ENCODE measurements around the gene USP4. TPM values are rescaled to one million over a fixed set of nuclear protein-coding genes. Genes with fewer than 3 reads are reported as not detected.
"Not testable (repeated sequence)": the region's sequence is repeated elsewhere in the genome, so short reads cannot be mapped to it uniquely, and the experiment has no call there.

The USP4 gene
- total RNA-seq, 4 donors from 2014 or later, result 7.2 to 10.2 (median 9.1) TPM

- no peaks in the 10 kb centered on the region for H3K27me3 ChIP-seq
- intact Hi-C loops (cut with DNase I; ENCODE audit: low total_unique reads), result loop anchor here (2.0 kb wide), 1 partner anchor 51 kb away; the partner anchor contains the start of gene RHOA
- DNase-seq (no peak), ATAC-seq (no peak)
- peak overlapping the region in 3 of 4 donors; percentile 85 to 91 (median 85) for H3K27ac ChIP-seq
- peaks cover 14 to 16% of the 10 kb centered on the region in 2 donors for H3K4me1 ChIP-seq
- in situ Hi-C loops (cut with MboI; ENCODE audit: low sequenced_read_pairs in 4 of 4), result no loop called here
- TF ChIP-seq CTCF (IDR thresholded peaks at IDR 0.05 in 4 of 5, conservative IDR thresholded peaks at IDR 0.05 in 1 of 5) (no peak), POLR2A (IDR thresholded peaks at IDR 0.05) (no peak)
- H3K36me3 ChIP-seq, result peaks cover 0 to 64% of the 10 kb centered on the region in 2 donors
- H3K4me3 ChIP-seq, result no peak overlapping the region
- H3K9me3 ChIP-seq, result no peaks in the 10 kb centered on the region
Observed at GRCh38 chr3:49359623-49360022, 19.8 kb upstream of the USP4 start.

- intact Hi-C loops (cut with DNase I; ENCODE audit: low total_unique reads), result loop anchor here (1.0 to 2.0 kb wide), 3 partner anchors 19 to 193 kb away; partner anchors contain the start of genes CCDC71, RHOA and USP4
Observed at GRCh38 chr3:49358884-49359225, 19.0 kb upstream of the USP4 start.

GRCh38 chr3:49358217-49358883 is 18.5 kb upstream of the USP4 start, which contains the start of gene GPX1:
GPX1 (minus strand) TSS chr3:49358353; CDS start chr3:49358278, 75 bp downstream.
- H3K4me3 ChIP-seq, result peak within 1 kb of the TSS; percentile 73 to 77 (median 73)
- TF ChIP-seq CTCF (IDR thresholded peaks at IDR 0.05 in 4 of 5, conservative IDR thresholded peaks at IDR 0.05 in 1 of 5) (no peak), POLR2A (IDR thresholded peaks at IDR 0.05) (peak; percentile 84 to 93)
- intact Hi-C loops (cut with DNase I; ENCODE audit: low total_unique reads), result loop anchor here (1.0 to 2.0 kb wide), 3 partner anchors 18 to 192 kb away; partner anchors contain the start of genes CCDC71, RHOA and USP4
- no peaks in the 10 kb centered on the region for H3K9me3 ChIP-seq
- peaks cover 0 to 51% of the 10 kb centered on the region in 2 donors for H3K36me3 ChIP-seq
- no peaks in the 10 kb centered on the region for H3K27me3 ChIP-seq
- ATAC-seq (peak; percentile 84 to 89), DNase-seq (peak; percentile 85 to 93)
- in situ Hi-C loops (cut with MboI; ENCODE audit: low sequenced_read_pairs in 4 of 4), result no loop called here
- peaks cover 14 to 16% of the 10 kb centered on the region in 2 donors for H3K4me1 ChIP-seq
- H3K27ac ChIP-seq, result peak within 1 kb of the TSS; percentile 85 to 91 (median 86)

More at GRCh38 chr3:49358884-49359225, 19.0 kb upstream of the USP4 start:
- Histone ChIP-seq H3K36me3 (peaks cover 0 to 56% of the 10 kb centered on the region in 2 donors), H3K27me3 (no peaks in the 10 kb centered on the region), H3K9me3 (no peaks in the 10 kb centered on the region), H3K4me3 (peak overlapping the region; percentile 73 to 77 (median 73)), H3K4me1 (peaks cover 14 to 16% of the 10 kb centered on the region in 2 donors), H3K27ac (peak overlapping the region; percentile 85 to 91 (median 86))
- ATAC-seq, result no peak
- TF ChIP-seq CTCF (IDR thresholded peaks at IDR 0.05 in 4 of 5, conservative IDR thresholded peaks at IDR 0.05 in 1 of 5), result no peak
- no peak for TF ChIP-seq POLR2A (IDR thresholded peaks at IDR 0.05)
- in situ Hi-C loops (cut with MboI; ENCODE audit: low sequenced_read_pairs in 4 of 4), result no loop called here
- no peak for DNase-seq

- Histone ChIP-seq H3K4me1 (peaks cover 14 to 16% of the 10 kb centered on the region in 2 donors), H3K4me3 (peak overlapping the region; percentile 73 to 77 (median 73)), H3K27ac (peak overlapping the region; percentile 85 to 91 (median 86)), H3K36me3 (peaks cover 0 to 44% of the 10 kb centered on the region in 2 donors)
- H3K9me3 ChIP-seq; H3K27me3 ChIP-seq; in situ Hi-C loops (cut with MboI; ENCODE audit: low sequenced_read_pairs in 4 of 4): not testable (repeated sequence)
- peak; percentile 20 to 48 for DNase-seq
- intact Hi-C loops (cut with DNase I; ENCODE audit: low total_unique reads), result loop anchor here (1.0 to 2.0 kb wide), 3 partner anchors 17 to 191 kb away; partner anchors contain the start of genes CCDC71, RHOA and USP4
- ATAC-seq, result peak; percentile 51 to 52
Observed at GRCh38 chr3:49357443-49358216, 17.8 kb upstream of the USP4 start.

GRCh38 chr3:49357095-49357442 is 17.2 kb upstream of the USP4 start:
- in situ Hi-C loops (cut with MboI; ENCODE audit: low sequenced_read_pairs in 4 of 4); ATAC-seq; intact Hi-C loops (cut with DNase I; ENCODE audit: low total_unique reads); H3K27me3 ChIP-seq; H3K9me3 ChIP-seq; DNase-seq: not testable (repeated sequence)
- peaks cover 0 to 38% of the 10 kb centered on the region in 2 donors for H3K36me3 ChIP-seq
- peaks cover 14 to 16% of the 10 kb centered on the region in 2 donors for H3K4me1 ChIP-seq
- peak overlapping the region; percentile 73 to 77 (median 73) for H3K4me3 ChIP-seq
- peak overlapping the region; percentile 85 to 91 (median 86) for H3K27ac ChIP-seq

Measured in gastrocnemius medialis (tissue), 4 donors.